Activated CD4-positive, alpha-beta T cell treated with anti-CD3 and anti-CD28 coated beads, Interleukin-2, amount 50 U/mL, for 24 hours (primary cell): Measurements from ENCODE around the gene IMPA2.
"Not testable (repeated sequence)": the region's sequence is repeated elsewhere in the genome, so short reads cannot be mapped to it uniquely, and the experiment has no call there.

Experiments
- DNase-seq, 2 donors: peaks; one replicate each; pipeline ENCODE4 v3.0.0-alpha.2; 2020; ENCODE audit warnings: low read depth in 1 of 2, low spot score in 1 of 2

The IMPA2 gene

DNA sequence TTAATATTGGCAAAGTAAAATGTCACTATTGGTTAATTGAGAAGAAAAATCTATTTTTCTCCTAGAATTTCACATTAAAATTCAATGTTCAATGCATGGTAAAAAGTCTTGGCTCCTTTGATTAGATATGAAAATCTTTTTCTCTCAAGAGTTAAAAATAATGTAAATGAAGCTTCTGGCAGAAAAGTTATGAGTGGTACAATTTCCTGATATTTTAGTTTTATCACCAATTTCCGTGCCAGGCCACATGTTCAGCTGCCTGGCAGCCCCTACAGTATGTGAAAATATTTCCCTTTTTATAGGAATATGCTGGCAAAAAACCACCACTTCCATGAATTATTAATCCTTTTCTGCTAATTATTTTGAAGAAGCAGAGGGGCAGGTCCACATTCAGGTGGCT lies 89.8 kb downstream of the IMPA2 start:
- DNase-seq, result not testable (repeated sequence)

DNA sequence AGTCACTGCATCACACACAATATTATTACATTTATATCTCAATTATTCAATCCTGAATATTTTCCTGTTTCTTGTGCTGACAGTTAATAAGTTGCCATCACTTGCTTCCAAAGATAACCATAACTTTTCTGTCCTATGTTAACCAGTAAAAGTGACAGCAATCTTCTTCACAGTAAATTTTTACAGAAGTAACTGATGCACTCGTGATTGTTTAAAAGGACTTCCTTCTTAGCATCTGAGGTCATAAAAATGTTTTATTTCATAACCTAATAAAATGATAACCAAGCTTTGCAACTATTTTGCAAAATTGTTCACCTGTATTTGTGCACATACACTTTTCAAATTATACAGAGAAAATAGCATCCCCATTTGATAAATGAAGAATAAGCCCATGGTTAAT lies 91.7 kb downstream of the IMPA2 start:
- no peak for DNase-seq

DNA sequence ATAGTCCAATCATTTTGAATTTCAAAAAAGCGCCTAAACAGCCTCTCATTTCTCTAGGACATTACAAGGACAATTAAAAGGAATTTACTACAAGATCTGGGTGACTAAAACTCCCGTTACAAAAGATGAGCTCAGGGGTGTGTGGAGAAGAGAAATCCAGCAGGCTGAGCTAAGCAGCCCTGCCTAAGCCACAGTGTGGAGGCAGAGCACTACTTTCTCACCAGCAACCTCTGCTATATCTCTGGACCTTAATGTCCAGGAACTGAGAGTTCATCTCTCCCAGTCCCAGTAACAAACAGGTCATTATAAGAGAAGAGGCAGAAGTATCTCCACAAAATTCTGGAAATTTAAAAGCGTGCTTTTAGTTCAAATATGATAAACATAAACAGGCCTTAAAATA lies 93.4 kb downstream of the IMPA2 start:
- DNase-seq, result no peak

DNA sequence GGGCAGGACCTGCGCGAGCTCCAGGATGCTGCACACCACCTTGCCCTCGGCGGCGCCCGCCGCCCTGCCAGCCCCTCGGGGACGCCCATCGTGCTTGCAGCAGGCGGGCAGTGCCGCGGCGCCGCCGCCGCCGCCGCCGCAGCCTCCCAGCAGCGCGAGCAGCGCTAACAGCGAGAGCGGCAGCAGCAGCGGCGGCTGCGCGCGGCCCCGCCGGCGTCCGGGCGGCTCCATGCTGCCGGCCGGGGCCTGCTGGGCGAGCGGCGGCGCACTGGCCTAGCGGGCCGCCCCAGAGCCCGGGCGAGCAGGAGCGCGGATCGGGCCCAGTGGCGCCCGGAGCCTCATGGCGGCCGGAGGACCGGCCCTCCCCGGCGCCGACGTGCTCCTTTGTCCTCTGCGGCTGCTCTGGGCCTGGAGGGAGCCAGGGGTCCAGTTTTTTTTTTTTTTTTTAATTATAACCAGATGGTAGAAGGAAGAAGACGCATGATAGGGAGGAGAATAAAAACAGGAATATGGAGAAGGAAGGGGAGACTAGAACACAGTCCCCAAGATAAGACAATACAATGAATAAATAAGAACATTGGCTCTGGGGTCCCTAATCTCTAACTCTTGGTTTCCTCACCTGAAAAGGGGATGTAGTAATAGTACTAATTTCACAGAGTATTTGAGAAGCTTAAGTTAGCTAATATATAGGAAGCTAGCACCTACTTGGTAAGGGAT lies 95.3 kb downstream of the IMPA2 start:
- DNase-seq, result no peak

DNA sequence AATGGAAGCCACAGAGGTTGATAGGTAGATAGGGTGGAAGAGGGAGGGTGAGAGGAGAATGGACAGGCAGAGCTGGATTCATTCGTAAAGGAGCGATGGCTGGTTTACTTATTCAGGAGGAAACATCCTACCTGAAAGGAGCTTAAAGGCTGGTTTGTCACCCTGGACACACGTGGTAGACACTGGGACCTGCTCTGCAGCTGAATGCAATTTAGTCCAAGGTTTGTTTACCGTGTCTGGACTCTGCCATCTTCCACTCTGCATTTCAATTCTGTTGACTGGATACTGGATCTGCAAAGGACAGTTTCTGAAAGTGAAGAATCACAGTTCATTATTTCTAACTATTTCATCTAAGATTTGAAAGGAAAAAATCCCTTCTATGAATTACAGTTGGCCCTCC lies 96.7 kb downstream of the IMPA2 start:
- not testable (repeated sequence) for DNase-seq

DNA sequence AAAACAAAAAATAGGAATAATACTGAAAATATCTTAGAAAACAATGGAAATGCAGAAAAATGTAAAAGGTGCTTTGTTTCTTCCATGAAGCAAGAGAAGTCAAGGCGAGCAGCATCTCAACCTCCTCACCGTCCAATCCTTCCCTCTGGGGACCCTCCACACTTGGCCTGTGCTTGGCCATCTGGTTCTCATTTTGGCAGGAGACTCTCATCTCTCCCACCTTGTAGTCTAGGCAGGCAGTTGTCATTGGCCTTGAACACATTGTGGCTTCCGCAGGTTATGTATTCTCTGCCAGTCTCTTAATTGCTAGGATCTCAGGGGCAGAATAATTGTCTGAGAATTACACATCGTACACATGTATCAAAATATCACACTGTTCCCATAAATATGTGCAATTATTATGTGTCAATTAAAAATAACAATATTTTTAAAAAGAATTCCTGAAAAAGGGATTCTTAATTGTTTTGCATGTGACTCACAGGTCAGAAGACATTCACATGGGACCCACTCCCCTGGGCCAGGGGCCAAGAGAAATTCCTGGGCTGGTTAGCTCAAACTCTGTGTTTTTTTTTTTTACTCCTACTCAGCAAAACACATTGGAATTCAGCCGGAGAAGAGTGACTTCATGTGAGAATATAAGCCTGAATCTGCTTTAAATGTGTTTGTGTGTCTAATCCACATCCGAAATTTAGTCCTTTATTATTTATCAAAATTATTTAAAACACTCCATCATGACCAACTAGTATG lies 98.4 kb downstream of the IMPA2 start:
- DNase-seq, result no peak
